ENCODE data around the gene OPHN1.

DNA sequence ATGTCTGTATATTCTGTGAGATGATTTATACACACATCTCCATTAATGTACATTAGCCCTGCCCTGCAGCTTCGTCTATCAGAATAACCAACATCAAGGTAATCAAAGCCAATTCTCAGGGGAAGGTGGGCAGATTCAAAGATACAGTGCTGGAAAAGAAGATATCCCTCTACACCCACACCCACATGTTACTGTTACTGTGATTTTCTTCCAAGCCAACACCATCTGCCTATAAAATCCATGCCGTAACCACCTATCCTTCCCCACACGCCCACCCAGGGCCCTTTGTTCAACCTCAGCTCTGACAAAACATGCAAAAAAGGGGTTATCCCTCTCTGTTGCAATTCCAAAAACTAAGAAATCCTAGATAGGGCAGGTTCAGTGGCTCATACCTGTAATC lies 20.0 kb downstream of the OPHN1 start:
- TF ChIP-seq, protein P1, sequence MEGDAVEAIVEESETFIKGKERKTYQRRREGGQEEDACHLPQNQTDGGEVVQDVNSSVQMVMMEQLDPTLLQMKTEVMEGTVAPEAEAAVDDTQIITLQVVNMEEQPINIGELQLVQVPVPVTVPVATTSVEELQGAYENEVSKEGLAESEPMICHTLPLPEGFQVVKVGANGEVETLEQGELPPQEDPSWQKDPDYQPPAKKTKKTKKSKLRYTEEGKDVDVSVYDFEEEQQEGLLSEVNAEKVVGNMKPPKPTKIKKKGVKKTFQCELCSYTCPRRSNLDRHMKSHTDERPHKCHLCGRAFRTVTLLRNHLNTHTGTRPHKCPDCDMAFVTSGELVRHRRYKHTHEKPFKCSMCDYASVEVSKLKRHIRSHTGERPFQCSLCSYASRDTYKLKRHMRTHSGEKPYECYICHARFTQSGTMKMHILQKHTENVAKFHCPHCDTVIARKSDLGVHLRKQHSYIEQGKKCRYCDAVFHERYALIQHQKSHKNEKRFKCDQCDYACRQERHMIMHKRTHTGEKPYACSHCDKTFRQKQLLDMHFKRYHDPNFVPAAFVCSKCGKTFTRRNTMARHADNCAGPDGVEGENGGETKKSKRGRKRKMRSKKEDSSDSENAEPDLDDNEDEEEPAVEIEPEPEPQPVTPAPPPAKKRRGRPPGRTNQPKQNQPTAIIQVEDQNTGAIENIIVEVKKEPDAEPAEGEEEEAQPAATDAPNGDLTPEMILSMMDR (IDR thresholded peaks at IDR 0.05), result no peak
- no peak for TF ChIP-seq POLR2A (IDR thresholded peaks at IDR 0.05; ENCODE audit: low read depth)
